K562 (cell line): ENCODE results near the gene TAF10. TPM values are rescaled to one million over a fixed set of nuclear protein-coding genes. Genes with fewer than 3 reads are reported as not detected.

Experiments used
- BCLAF1 ChIP-seq, 2 experiments: fragments of 450-650 bp in 1 of 2; IDR thresholded peaks; 2 replicates each; pipeline ENCODE4 v1.6.1; 2011 to 2017; ENCODE audit warnings: low read depth in 2 of 2, antibody characterized with exemption in 1 of 2, borderline replicate concordance in 1 of 2, low read length in 1 of 2, mild to moderate bottlenecking in 1 of 2, mixed read lengths in 1 of 2; ENCODE audit not compliant: control insufficient read depth in 1 of 2
- CHD2 ChIP-seq: IDR thresholded peaks from 2 replicates; pipeline ENCODE4 v1.6.1; 2011; ENCODE audit warnings: low read depth, low read length
- E2F4 ChIP-seq: sonication (generic); formaldehyde crosslinking; IDR thresholded peaks from 2 replicates; pipeline ENCODE4 v1.8.0; 2022; ENCODE audit warnings: mild to moderate bottlenecking, low read depth, missing genetic modification reagents
- HDAC8 ChIP-seq: fragments of 450-650 bp; IDR thresholded peaks from 2 replicates; pipeline ENCODE4 v1.6.1; 2016; ENCODE audit warnings: mild to moderate bottlenecking, missing genetic modification characterization, moderate library complexity, missing compliant biosample characterization
- HMGN3 ChIP-seq: IDR thresholded peaks from 2 replicates; pipeline ENCODE4 v1.6.1; 2011; ENCODE audit warnings: borderline replicate concordance, low read depth, mild to moderate bottlenecking, mixed read lengths, low read length; ENCODE audit not compliant: insufficient read length; ENCODE audit errors: extremely low read depth
- HNRNPLL ChIP-seq: fragments of 200-400 bp; formaldehyde crosslinking; IDR thresholded peaks from 2 replicates; pipeline ENCODE4 v1.6.1; 2017; ENCODE audit warnings: low read length, low read depth, mild to moderate bottlenecking; ENCODE audit not compliant: poor library complexity, severe bottlenecking
- IFI16 ChIP-seq: fragments of 250-450 bp; sonication (Bioruptor Pico); IDR thresholded peaks from 2 replicates; pipeline ENCODE4 v2.1.2; 2022; ENCODE audit warnings: mild to moderate bottlenecking, inconsistent platforms
- MECOM ChIP-seq: fragments of 250-450 bp; sonication (Bioruptor Pico); IDR thresholded peaks from 2 replicates; pipeline ENCODE4 v1.8.0; 2022; ENCODE audit warnings: inconsistent platforms
- MEIS2 ChIP-seq: fragments of 450-650 bp; IDR thresholded peaks from 2 replicates; pipeline ENCODE4 v1.6.1; 2014; ENCODE audit warnings: mild to moderate bottlenecking; ENCODE audit not compliant: partially characterized antibody
- MYBL2 ChIP-seq, 2 experiments: fragments of 450-650 bp in 1 of 2; sonication (generic) in 1 of 2; formaldehyde crosslinking in 1 of 2; IDR thresholded peaks; 2 replicates each; pipeline versions ENCODE4 v1.6.1 to v1.8.1; 2017 to 2022; ENCODE audit warnings: borderline replicate concordance in 1 of 2, inconsistent platforms in 1 of 2, low read depth in 1 of 2, mild to moderate bottlenecking in 1 of 2, missing genetic modification reagents in 1 of 2, moderate library complexity in 1 of 2
- NBN ChIP-seq: fragments of 450-650 bp; IDR thresholded peaks from 2 replicates; pipeline ENCODE4 v1.6.1; 2016; ENCODE audit warnings: low read depth, mild to moderate bottlenecking
- PHF20 ChIP-seq: fragments of 450-650 bp; IDR thresholded peaks from 2 replicates; pipeline ENCODE4 v1.6.1; 2018; ENCODE audit not compliant: partially characterized antibody
- RBM14 ChIP-seq: fragments of 200-400 bp; formaldehyde crosslinking; IDR thresholded peaks from 2 replicates; pipeline ENCODE4 v1.6.1; 2018; ENCODE audit warnings: low read depth, mild to moderate bottlenecking, low read length, moderate library complexity, borderline replicate concordance; ENCODE audit not compliant: insufficient read depth
- SMAD1 ChIP-seq: fragments of 150-350 bp; IDR thresholded peaks from 2 replicates; pipeline ENCODE4 v1.6.1; 2014; ENCODE audit warnings: low read length, low read depth; ENCODE audit not compliant: partially characterized antibody
- SMARCA4 ChIP-seq: fragments of 450-650 bp; IDR thresholded peaks from 2 replicates; pipeline ENCODE4 v1.6.1; 2016
- TCF7 ChIP-seq: sonication (generic); IDR thresholded peaks from 2 replicates; pipeline ENCODE4 v1.6.1; 2016; ENCODE audit warnings: antibody characterized with exemption, borderline replicate concordance
- U2AF2 ChIP-seq: fragments of 200-400 bp; formaldehyde crosslinking; optimal IDR thresholded peaks from 2 replicates; pipeline ENCODE3; 2017; ENCODE audit warnings: low read depth, mild to moderate bottlenecking, low read length
- ZNF146 ChIP-seq: IDR thresholded peaks from one replicate; pipeline ENCODE4 v1.6.1; 2018; ENCODE audit warnings: missing compliant biosample characterization; ENCODE audit not compliant: unreplicated experiment
- ZNF324 ChIP-seq: fragments of 250-450 bp; sonication (Bioruptor Pico); IDR thresholded peaks from 2 replicates; pipeline ENCODE4 v1.4.0; 2020; ENCODE audit warnings: mild to moderate bottlenecking
- polyA plus RNA-seq, 8 experiments: library from polyadenylated mRNA; depleted of rRNA in 4 of 8; stranded (reverse) in 5 of 8; unstranded in 3 of 8; fragments of >200 nt; fragmentation: Nextera tagmentation in 2 of 8; fragmentation: Illumina TruSeq in 1 of 8; extraction: Ambion mirVana in 2 of 8; extraction: Trizol in 1 of 8; gene quantifications; 2 replicates each; pipeline versions ENCODE4 v1.2.1 to v1.2.3, GENCODE V29; 2011 to 2014; ENCODE audit warnings: inconsistent platforms in 1 of 8, missing spikeins in 1 of 8
- total RNA-seq, 7 experiments: library from RNA; depleted of rRNA in 6 of 7; stranded (reverse); fragments of >200 nt in 6 of 7; fragmentation: Illumina TruSeq in 2 of 7; extraction: Trizol in 2 of 7; gene quantifications; 2 replicates each; pipeline versions ENCODE4 v1.2.1 to v1.2.3, GENCODE V29; 2011 to 2021; ENCODE audit warnings: low replicate concordance in 1 of 7
- TF ChIP-seq, protein P1 (sequence below): fragments of 450-650 bp; IDR thresholded peaks from 2 replicates; pipeline ENCODE4 v1.7.1; 2018; ENCODE audit warnings: mild to moderate bottlenecking, low read depth; ENCODE audit not compliant: partially characterized antibody
- TF ChIP-seq, protein P2 (sequence below), 2 experiments: fragments of 250-450 bp in 1 of 2; fragments of 450-650 bp in 1 of 2; sonication (Bioruptor Pico) in 1 of 2; IDR thresholded peaks; 2 replicates each; pipeline versions ENCODE4 v1.6.1 to v1.8.0; 2016 to 2021; ENCODE audit warnings: mild to moderate bottlenecking in 2 of 2, moderate library complexity in 2 of 2, missing compliant biosample characterization in 1 of 2, missing genetic modification characterization in 1 of 2

TAF10 gene
- total and polyA plus RNA-seq, 9 of the 15 experiments (the other 6 are each of a cell fraction or from before 2014, with no cell fraction given): 19.5 to 197 (median 121) TPM

- TF ChIP-seq, protein P1, sequence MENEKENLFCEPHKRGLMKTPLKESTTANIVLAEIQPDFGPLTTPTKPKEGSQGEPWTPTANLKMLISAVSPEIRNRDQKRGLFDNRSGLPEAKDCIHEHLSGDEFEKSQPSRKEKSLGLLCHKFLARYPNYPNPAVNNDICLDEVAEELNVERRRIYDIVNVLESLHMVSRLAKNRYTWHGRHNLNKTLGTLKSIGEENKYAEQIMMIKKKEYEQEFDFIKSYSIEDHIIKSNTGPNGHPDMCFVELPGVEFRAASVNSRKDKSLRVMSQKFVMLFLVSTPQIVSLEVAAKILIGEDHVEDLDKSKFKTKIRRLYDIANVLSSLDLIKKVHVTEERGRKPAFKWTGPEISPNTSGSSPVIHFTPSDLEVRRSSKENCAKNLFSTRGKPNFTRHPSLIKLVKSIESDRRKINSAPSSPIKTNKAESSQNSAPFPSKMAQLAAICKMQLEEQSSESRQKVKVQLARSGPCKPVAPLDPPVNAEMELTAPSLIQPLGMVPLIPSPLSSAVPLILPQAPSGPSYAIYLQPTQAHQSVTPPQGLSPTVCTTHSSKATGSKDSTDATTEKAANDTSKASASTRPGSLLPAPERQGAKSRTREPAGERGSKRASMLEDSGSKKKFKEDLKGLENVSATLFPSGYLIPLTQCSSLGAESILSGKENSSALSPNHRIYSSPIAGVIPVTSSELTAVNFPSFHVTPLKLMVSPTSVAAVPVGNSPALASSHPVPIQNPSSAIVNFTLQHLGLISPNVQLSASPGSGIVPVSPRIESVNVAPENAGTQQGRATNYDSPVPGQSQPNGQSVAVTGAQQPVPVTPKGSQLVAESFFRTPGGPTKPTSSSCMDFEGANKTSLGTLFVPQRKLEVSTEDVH: no peak
- TF ChIP-seq MYBL2 (IDR thresholded peaks at IDR 0.05; ENCODE audit: low read depth): no peak
- TF ChIP-seq MYBL2 (CRISPR knock-in tag; IDR thresholded peaks at IDR 0.05; ENCODE audit: borderline replicate concordance): no peak
- TF ChIP-seq MECOM (CRISPR knock-in tag): peak; percentile 74; the same call in 1 of the 2 replicates
- no peak for TF ChIP-seq IFI16
- no peak for TF ChIP-seq E2F4 (CRISPR knock-in tag)
- peak; percentile 55; the same call in 1 of the 2 replicates for TF ChIP-seq NBN
- TF ChIP-seq, protein P2, sequence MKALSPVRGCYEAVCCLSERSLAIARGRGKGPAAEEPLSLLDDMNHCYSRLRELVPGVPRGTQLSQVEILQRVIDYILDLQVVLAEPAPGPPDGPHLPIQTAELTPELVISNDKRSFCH (CRISPR knock-in tag; IDR thresholded peaks at IDR 0.05): no peak
- TF ChIP-seq, protein P2 (tag; IDR thresholded peaks at IDR 0.05): no peak
- TF ChIP-seq ZNF324 (CRISPR knock-in tag): no peak
- no peak for TF ChIP-seq TCF7
- no peak for TF ChIP-seq RBM14
- no peak for TF ChIP-seq HDAC8 (tag)
- TF ChIP-seq U2AF2: no peak
- TF ChIP-seq MEIS2: peak; percentile 42
- TF ChIP-seq BCLAF1 (IDR thresholded peaks at IDR 0.05; ENCODE audit: borderline replicate concordance in 1 of 2, control insufficient read depth in 1 of 2, low read depth in 2 of 2, low read length in 1 of 2): no peak
- no peak for TF ChIP-seq CHD2
- no peak for TF ChIP-seq HNRNPLL
- TF ChIP-seq HMGN3: no peak
- peak; percentile 93 for TF ChIP-seq SMARCA4
- no peak for TF ChIP-seq PHF20
- TF ChIP-seq SMAD1: no peak
- no peak for TF ChIP-seq ZNF146
Measured at GRCh38 chr11:6650980-6651379, 39.0 kb upstream of the TAF10 start (continued).
